Non-pigmented ciliary epithelial cell (primary cell): Measurements from ENCODE around the gene CARHSP1.
"Not testable (repeated sequence)": the region's sequence is repeated elsewhere in the genome, so short reads cannot be mapped to it uniquely, and the experiment has no call there.

Experiments
- DNase-seq: peaks from one replicate; pipeline ENCODE4 v3.0.0-alpha.2; 2010; ENCODE audit warnings: low read depth

CARHSP1 gene

DNA sequence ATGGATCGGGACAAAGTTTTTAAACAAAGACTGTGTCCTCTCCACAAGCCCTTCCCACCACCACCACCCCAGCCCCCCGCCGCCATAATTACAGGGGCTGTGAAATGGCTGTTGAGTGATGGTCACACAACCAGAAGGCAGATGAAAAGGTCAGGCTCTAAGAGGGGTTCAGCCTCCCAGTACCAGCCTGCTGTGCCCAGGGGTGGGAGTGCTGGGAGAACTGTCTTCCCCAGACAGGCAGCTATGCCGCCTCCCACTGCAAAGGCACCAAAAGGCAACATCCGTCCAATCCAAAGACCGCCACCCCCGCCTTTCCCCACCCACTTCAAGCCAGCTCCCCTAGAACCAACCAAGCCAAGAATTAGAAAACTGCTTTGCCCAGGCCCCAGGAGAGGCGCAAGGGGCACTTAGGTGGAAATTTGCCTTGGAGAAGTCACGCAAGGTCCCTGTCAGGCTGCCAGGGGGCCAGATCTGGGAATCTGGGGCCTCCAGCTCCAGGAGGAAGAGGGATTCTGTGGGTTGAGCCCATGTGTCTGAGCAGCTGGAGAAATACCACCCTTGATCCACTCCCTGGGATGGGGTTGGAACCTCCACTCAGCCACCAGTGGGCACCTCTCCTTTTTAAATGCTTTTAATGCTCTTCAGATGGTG, 14.4 kb downstream of the CARHSP1 start:
- DNase-seq: no peak

DNA sequence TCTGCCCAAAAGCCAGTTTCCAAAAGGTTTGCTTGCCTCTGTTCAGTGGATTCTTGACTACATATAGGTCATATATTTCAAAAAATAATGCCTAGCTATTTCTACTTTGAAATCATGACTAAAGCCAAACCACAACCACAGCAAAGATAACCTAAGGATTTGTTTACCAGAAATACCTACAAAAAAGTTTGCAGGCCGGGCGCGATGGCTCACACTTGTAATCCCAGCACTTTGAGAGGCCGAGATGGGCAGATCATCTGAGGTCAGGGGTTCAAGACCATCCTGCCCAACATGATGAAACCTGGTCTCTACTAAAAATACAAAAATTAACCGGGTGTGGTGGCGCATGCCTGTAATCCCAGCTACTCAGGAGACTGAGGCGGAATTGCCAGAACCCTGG, 15.2 kb downstream of the CARHSP1 start:
- no peak for DNase-seq

DNA sequence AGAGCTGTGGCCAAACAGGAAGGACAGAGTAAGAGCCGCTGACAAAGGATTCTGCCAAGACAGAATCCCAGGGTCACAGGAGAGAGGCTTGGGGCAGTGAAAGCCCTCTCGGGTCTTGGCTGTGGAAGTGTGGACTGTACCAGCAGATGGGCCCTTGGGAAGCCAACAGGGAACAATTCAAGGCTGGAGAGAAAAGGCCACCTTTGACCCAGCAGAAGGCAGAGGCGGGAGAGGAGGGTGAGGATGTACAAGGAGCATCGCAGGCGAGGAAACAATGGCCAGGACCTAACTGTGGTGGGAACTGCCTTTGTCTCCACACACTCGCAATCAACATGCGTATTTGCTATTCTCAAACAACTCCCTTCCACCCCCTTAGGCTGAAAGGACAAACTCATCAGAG, 15.7 kb downstream of the CARHSP1 start:
- no peak for DNase-seq

DNA sequence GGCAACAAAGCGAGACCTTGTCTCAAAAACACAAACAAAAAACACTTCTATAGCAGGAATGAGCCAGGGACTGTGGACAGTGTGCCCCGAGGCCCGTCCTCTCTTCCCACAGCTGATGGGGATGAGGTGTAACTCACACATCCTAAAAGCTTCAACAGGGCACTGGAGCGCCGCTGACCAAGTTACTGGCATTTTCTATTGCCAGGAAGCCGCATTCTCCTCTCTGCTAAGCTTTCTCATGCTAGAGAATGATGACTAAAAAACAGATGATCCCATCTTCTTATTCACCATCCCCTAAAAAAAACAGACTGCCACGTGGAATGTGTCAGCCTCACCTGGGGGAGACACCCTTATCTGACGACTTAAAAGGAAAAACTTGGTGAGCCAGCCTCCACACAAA, 16.3 kb downstream of the CARHSP1 start:
- no peak for DNase-seq

DNA sequence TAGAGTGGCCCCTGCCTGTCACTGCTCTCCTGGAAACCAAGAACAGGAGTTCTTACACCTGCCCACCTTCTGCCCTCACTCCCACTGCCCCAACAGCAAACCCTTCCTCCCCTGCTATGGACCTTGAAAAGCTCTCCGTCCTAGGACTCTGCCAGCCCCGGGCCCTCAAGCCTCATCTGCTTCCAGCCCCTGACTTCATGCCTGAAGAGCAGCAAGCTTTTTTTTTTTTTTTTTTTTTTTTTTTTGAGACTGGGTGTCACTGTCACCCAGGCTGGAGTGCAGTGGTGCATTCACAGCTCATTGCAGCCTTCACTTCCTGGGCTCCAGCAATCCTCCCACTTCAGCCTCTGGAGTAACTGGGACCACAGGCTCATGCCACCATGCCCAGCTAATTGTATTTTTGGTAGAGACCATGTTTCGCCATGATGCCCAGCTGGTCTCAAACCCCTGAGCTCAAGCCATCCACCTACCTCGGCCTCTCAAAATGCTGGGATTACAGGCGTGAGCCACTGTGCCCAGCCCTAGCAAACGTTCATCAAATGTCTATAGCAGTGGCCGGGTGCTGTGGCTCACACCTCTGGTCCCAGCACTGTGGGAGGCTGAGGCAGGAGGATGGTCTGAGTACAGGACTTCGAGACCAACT, 16.9 kb downstream of the CARHSP1 start:
- DNase-seq: no peak

DNA sequence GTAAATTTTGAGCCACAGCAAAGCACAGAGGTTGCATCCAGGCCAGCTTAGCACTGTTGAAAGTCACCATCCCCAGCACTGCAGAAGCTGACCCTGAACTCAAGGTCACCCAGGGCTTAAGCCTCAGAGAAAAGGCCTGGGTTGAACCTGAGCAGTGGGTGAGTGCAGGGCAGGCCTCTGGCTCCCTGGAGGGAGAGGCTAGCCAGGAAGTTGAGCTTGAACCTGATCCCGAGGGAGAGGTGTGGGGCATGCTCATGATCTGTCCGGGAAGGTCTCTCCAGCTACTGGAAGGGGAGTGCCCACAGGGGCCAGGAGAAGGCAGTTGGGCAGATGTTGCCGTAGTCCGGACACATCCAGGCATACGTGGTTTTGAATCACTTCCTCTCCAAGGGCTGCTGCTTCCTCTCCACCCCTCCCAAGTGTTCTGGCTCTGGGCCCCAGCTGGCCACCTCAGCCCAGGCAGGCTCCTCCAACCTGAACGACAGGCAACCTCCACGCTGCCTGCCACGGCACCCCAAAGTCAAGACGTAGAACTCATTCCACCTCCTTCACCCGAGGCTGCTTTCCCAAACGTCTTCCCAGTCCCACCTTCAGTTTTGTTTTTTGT, 18.4 kb downstream of the CARHSP1 start:
- DNase-seq: no peak

DNA sequence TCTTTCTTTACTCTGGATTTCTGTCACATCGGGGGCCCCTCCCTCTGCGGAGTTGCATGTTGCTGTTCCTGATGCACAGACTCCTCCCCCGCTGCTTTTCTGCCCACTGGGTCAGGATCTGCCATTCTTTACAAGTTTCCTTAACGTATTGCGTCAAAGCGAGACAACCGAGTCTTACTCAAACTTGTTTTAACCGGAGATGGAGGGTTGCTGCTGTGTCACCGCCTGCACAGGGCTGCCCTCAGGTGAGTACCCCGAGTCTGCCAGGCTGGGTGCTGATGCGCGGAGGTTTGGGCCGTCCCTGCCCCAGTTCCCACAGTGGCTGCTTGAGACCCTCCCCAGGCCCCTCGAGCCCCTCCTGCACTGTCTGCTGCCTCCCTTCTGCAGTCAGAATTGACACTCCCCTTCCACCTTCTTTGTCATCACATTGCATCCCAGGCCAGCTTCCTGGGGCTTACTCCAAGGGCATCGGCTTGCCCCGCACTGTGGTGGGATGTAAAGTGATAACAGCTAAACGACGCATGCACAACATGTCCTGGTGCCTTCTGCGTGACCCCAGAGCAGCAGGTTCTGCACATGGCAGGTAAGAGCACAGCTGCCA, 19.3 kb downstream of the CARHSP1 start:
- no peak for DNase-seq

DNA sequence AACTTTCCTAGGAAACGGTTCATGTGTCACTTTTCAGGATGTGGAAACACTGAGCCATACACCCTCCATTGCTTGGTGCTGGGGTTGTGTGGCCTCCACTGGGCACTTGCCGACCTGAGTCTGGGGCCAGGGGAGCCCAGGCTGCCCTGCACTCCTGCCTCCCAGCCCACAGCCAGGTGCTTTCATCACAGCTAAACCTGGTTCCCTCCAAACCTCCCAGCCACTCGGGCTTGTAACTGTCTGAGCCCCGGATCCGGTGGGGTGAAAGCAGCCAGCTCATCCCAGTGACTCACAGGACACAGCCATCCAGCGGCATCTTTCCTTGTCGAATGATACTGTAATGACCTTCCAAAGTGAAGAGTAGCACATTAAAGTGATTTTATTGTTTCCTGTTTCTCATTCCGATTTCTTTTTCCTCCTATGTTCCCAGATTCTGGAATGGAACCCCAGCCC, 19.8 kb downstream of the CARHSP1 start:
- DNase-seq: no peak

DNA sequence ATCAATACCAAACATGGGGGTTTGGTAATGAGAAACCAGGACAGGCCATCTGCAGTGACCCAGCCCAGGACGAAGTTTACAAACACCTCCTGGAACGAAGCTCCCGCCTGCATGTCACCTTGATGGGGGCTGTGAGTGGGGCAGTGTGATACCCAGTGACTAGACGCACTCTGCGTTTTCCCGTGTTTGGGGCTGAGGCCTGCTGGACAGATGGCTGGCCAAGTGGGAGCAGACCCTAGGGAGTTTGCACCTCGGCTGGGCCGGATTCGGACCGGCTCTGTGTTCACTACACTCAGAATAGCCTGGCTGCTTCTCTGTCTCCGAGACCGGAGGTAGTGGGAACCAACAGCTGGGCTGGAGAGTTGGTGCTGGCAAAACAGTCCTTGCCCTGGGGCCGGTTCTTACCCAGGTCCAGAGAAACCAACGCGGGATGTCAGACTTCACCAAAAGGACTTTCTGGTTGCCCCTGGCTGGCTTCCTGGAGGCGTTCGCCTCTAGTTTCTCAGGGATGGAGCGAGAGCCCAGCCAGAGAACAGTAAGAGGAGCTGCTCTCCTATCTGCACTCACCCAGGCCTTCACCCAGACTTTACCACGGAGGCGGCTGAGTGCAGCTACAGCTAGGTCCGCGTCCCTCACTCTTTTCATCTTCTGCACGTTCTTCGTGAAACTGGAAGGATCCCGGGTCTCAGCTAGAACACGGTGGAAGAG, 20.4 kb downstream of the CARHSP1 start:
- no peak for DNase-seq

DNA sequence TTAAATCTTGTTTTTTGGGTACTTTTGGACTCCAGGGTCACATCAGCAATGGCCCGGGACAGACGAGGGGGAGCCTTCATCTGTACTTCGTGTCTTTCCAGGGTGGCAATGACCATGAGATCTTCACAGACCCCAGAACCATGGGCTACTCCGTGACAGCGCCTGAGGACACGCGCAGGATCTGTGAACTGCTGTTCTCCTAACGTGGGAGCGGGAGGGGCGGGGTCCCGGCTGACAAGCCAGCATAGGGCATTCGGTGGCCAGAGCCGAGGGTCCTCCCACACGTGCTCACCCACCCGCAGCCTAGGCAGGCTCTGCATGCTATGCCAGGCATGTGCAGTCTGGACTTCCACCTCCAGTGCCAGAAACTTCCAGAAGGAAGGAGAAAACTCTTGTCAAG, 21.2 kb downstream of the CARHSP1 start:
- DNase-seq: no peak

DNA sequence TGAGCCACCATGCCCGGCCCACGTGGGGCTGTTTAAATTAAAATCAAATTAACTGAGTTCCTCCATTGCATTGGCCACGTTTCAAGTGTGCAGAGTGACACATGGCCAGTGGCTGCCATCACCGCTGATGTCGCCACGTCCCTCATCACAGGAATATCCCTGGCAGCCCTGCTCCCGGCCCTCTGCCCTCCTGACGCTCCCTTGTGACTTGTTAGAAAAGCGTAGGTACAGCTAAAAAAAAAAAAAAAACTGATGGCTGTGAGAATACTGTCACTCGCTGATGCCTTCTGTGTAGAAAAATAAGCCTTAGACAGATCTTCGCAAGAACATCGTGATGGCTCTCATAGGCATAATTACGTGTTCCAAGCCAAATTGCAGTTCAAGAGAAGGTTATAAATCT, 21.7 kb downstream of the CARHSP1 start:
- DNase-seq: no peak

DNA sequence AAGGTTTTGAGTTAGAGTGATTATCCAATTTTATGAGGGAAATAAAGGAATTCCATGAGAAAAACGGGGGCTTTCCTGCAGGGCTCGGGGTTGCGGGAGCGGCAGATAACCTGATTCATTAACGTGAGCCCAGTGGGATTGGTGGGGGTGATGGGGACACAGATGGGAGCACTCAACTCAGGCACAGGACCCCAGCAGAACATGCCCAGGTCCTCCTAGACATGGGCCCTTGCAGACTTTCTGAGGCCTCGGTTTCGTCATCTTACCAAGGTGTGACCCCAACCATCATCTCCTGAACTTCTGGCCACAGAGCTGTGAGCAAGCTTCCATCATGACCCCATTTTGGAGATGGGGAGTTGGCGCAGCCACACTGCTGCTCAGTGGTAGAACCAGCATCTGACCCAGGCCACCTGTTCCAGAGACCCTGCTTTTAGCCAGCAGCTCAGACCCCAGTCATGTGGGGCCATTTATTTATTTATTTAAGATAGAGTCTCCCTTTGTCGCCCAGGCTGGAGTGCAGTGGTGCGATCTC, 22.3 kb downstream of the CARHSP1 start:
- DNase-seq: no peak

DNA sequence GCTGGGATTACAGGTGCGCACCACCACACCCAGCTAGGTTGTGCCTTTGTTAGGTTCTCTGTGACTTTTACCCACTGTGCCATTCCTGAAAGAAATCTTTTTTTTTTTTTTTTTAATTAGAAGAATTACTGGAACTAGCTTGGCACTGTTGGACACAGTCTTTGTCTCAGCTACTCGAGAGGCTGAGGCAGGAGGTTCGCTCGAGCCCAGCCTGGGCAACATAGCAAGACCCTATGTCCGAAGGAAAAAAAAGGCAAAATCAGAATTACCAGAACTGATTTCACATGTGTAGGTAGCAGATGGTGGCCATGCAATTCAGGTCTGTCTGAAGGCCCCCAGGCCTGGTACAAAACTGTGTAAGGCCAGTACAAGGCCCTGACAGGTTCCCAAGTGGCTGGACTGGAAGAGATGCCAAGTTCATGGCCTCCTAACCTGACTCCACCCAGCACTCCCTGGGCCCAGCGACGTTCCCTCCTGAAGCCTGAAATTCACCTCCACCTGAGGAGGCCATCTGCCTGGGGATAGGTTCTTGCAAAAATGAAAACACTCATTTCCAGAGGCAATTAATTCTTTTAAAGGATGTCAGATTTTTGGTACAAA, 23.0 kb downstream of the CARHSP1 start:
- no peak for DNase-seq

DNA sequence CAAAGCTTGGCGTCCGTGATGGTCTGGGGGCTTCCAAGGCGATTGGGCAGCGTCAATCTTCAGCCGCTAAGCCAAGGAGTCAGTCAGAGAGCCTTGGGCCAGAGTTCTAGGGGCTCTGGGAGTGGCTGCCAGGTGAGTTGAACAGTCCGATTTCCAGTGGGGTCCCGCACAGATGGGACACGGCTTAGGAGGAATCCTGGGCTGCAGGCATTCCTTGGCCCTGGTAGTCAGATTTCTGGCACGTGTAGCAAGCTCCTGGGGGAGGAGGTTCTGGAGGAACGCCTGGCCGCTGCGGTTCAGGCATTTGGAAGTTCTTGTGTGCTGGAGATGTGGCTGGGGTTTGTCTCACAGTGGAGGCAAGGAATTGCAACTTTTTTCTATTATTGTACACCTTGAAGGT, 25.5 kb downstream of the CARHSP1 start:
- DNase-seq: not testable (repeated sequence)

DNA sequence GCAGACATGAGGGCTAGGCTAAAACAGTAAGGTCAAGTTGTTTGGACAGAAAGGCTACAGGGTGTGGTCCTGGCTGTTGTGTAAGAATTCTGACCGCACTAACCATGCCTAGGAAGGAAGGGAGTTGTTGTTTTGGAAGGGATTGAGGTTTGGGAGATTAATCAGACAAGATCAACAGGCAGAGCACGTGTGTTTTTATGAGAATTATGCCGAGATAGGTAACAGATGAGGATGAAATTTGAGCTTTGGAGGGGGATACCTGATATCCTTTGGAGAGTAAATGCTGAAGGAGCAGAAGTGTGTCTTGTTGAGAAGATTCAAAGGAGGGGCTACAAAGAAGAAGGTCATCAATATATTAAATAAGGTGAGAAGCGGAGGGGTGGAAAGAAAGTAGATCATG, 26.8 kb downstream of the CARHSP1 start:
- not testable (repeated sequence) for DNase-seq

DNA sequence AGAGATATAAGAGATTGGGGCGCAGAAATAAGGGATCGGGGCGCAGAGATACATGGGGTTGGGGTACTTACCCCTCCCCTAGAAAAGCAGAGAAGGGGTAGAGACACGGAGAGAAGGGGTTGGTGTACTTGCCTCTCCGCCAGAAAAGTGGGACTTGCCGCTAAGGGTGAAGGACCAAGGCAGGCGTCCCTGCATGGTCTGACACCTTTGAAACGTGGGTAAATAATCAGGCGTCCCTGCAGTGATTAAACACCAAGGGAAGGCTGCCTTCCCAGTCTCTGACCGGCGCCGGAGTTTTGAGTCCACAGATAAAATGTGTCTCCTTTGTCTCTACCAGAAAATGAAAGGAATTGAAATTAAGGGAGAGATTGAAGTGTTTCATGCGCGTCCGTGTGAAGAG, 31.2 kb downstream of the CARHSP1 start:
- not testable (repeated sequence) for DNase-seq

DNA sequence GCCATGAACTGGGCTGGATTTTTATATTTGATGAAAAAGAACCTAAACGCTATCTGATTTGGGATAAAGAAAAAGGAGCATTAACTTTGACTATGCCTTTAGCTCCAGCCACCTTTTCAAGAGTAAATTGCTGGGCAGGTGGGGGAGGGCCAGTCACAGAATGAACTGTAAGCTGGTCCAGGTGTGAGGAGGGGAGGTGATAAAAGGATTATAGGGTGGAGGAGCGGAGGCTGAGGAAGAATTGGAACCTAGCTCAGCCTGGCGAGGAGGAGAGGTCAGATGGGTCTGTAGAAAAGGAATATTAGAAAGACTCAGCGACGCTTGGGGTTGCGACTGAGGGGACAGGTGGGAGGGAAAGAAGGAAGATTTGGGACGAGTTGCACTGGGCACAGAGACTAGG, 32.0 kb downstream of the CARHSP1 start:
- not testable (repeated sequence) for DNase-seq

DNA sequence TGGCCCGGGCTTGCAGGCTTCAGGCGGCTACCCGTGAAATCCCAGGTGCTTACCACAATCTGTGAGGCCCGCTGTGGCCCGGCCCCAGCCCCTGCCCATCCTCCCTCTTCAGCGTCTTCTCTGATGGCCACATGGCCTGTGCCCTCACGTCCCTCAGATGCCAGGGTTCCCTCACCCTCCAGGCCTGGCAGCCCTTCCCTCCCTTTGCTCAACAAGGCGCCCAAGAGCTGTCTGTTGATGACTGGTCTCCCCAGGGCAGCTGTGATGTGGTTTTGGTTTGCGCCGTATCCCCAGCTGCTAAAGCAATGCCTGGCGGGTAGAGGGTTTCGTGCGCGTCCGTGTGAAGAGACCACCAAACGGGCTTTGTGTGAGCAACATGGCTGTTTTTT, 36.1 kb downstream of the CARHSP1 start:
- no peak for DNase-seq

DNA sequence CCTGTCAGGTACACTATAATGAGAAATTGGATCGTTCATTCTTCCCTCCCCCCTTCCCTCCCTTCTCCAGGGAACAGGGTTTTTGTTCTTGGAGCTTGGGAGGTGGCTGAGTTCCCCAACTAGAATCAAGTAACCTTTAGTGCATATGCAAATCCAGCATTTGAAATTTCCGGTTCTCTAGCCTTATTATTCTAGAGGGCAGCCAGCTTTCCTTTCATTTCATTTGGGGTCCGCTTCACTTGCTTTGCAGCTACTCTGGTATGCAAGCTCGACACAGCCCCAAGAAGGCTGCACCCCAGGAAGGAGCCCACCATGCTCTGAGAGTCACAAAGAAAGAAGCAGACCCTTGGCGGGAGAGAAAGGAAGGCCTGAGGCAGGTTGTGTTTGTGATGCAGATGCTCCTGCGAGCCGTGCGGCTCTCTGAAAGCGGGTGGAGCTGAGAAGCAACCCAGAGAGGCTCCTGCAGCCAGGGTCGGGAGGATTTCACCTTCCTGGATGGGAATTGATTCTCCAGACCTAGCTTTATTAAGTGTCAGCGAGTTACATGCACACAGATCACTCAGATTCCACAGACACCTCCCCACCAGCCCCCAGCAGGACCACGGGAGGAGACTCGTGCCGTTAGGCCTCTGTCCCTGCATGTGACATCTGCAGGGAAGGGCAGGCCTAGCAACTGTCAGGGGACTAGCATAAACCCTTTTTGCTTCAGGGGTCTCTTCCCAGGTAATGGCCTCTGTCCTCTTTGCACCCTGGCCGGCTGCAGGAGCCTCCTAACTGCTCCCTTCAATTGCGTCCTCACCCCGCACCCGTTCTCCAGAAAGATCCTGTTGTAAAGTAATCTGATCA, 36.7 kb downstream of the CARHSP1 start:
- DNase-seq: no peak

DNA sequence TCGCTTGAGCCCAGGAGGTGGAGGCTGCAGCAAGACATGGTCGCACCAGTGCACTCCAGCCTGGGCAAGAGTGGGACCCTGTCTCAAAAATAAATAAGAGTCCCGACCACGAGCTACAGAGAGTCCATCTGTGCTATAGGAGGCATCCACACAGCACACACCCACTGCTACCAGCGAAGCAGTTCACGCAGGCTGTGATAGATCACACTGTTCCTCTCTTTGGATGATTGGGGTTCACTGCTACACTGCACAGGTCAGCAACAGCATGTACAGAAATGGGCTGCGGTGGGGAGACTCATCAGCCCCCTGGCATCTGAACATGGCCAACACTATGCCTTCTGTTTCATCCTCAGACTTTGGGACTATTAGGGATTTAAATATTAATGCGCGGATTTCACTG, 37.4 kb downstream of the CARHSP1 start:
- no peak for DNase-seq
